BE2C (cell line): ENCODE results near the gene TMC3.

Experiments used
- DNase-seq: peaks from one replicate; pipeline ENCODE4 v3.0.0-alpha.2; 2020
- H3K27me3 ChIP-seq: fragments of 250-450 bp; sonication (Bioruptor Pico); 2 replicates; pipeline ENCODE4 v1.5.1; 2020; ENCODE audit warnings: mild to moderate bottlenecking
- H3K36me3 ChIP-seq: fragments of 250-450 bp; sonication (Bioruptor Pico); 2 replicates; pipeline ENCODE4 v1.5.1; 2020; ENCODE audit warnings: mild to moderate bottlenecking
- H3K4me1 ChIP-seq: fragments of 250-450 bp; sonication (Bioruptor Pico); 2 replicates; pipeline ENCODE4 v1.5.1; 2020
- H3K4me3 ChIP-seq: 2 replicates; pipeline ENCODE4 v1.5.1; 2011; ENCODE audit warnings: low read depth, low read length
- H3K9me3 ChIP-seq: fragments of 250-450 bp; sonication (Bioruptor Pico); 2 replicates; pipeline ENCODE4 v1.5.1; 2020
- CTCF ChIP-seq: IDR thresholded peaks from 2 replicates; pipeline ENCODE4 v1.5.1; 2012; ENCODE audit warnings: mild to moderate bottlenecking, low read depth, low read length

Gene TMC3

GRCh38 chr15:81284256-81285031 is 89.6 kb downstream of the TMC3 start:
- Histone ChIP-seq H3K27me3 (no peaks in the 10 kb centered on the region), H3K4me3 (no peak overlapping the region), H3K4me1 (no peaks in the 10 kb centered on the region), H3K9me3 (no peaks in the 10 kb centered on the region), H3K36me3 (no peaks in the 10 kb centered on the region)
- no peak for DNase-seq
- TF ChIP-seq CTCF: no peak

GRCh38 chr15:81282911-81283310 is 91.1 kb downstream of the TMC3 start:
- no peaks in the 10 kb centered on the region for H3K36me3 ChIP-seq
- no peaks in the 10 kb centered on the region for H3K9me3 ChIP-seq
- no peak overlapping the region for H3K4me3 ChIP-seq
- no peak for DNase-seq
- no peaks in the 10 kb centered on the region for H3K4me1 ChIP-seq
- no peak for TF ChIP-seq CTCF
- H3K27me3 ChIP-seq: no peaks in the 10 kb centered on the region

- H3K4me1 ChIP-seq: no peaks in the 10 kb centered on the region
- no peaks in the 10 kb centered on the region for H3K27me3 ChIP-seq
- TF ChIP-seq CTCF: no peak
- no peak for DNase-seq
- H3K4me3 ChIP-seq: no peak overlapping the region
- H3K9me3 ChIP-seq: no peaks in the 10 kb centered on the region
- H3K36me3 ChIP-seq: no peaks in the 10 kb centered on the region
Measured at GRCh38 chr15:81282606-81282895, 91.5 kb downstream of the TMC3 start.

- TF ChIP-seq CTCF: no peak
- Histone ChIP-seq H3K4me1 (no peaks in the 10 kb centered on the region), H3K36me3 (no peaks in the 10 kb centered on the region), H3K27me3 (no peaks in the 10 kb centered on the region), H3K9me3 (no peaks in the 10 kb centered on the region), H3K4me3 (no peak overlapping the region)
- no peak for DNase-seq
Measured at GRCh38 chr15:81281766-81282605, 92.0 kb downstream of the TMC3 start.

GRCh38 chr15:81281456-81281735 is 92.6 kb downstream of the TMC3 start:
- DNase-seq: no peak
- no peak for TF ChIP-seq CTCF
- Histone ChIP-seq H3K4me3 (no peak overlapping the region), H3K36me3 (no peaks in the 10 kb centered on the region), H3K4me1 (no peaks in the 10 kb centered on the region), H3K27me3 (no peaks in the 10 kb centered on the region), H3K9me3 (no peaks in the 10 kb centered on the region)
